Measurements from ENCODE around the gene TEX14.

Gene TEX14, protein sequence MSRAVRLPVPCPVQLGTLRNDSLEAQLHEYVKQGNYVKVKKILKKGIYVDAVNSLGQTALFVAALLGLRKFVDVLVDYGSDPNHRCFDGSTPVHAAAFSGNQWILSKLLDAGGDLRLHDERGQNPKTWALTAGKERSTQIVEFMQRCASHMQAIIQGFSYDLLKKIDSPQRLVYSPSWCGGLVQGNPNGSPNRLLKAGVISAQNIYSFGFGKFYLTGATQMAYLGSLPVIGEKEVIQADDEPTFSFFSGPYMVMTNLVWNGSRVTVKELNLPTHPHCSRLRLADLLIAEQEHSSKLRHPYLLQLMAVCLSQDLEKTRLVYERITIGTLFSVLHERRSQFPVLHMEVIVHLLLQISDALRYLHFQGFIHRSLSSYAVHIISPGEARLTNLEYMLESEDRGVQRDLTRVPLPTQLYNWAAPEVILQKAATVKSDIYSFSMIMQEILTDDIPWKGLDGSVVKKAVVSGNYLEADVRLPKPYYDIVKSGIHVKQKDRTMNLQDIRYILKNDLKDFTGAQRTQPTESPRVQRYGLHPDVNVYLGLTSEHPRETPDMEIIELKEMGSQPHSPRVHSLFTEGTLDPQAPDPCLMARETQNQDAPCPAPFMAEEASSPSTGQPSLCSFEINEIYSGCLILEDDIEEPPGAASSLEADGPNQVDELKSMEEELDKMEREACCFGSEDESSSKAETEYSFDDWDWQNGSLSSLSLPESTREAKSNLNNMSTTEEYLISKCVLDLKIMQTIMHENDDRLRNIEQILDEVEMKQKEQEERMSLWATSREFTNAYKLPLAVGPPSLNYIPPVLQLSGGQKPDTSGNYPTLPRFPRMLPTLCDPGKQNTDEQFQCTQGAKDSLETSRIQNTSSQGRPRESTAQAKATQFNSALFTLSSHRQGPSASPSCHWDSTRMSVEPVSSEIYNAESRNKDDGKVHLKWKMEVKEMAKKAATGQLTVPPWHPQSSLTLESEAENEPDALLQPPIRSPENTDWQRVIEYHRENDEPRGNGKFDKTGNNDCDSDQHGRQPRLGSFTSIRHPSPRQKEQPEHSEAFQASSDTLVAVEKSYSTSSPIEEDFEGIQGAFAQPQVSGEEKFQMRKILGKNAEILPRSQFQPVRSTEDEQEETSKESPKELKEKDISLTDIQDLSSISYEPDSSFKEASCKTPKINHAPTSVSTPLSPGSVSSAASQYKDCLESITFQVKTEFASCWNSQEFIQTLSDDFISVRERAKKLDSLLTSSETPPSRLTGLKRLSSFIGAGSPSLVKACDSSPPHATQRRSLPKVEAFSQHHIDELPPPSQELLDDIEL (N-terminal part only)

GRCh38 chr17:58691701-58692238 lies at the start of gene TEX14:
Gene TEX14 (minus strand): TSS chr17:58692045. CDS start chr17:58652001, 40,044 bp downstream.
- peak within 1 kb of the TSS; percentile 50; the same call in 1 of the 2 replicates for H3K4me3 ChIP-seq (ENCODE audit: low read length)
- H3K4me1 ChIP-seq (ENCODE audit: control insufficient read depth, insufficient read depth, low read length): no peaks in the 10 kb centered on the region
- no CpG with 5 or more reads among the region's 19 CpGs for WGBS (ENCODE audit: insufficient coverage, insufficient read length)
- H3K27ac ChIP-seq (ENCODE audit: low read length): no peak within 1 kb of the TSS
- no peaks in the 10 kb centered on the region for H3K9me3 ChIP-seq (ENCODE audit: control insufficient read depth, insufficient read depth, low read length)
- no peaks in the 10 kb centered on the region for H3K36me3 ChIP-seq (ENCODE audit: control insufficient read depth, insufficient read depth, low read length)
- no peaks in the 10 kb centered on the region for H3K27me3 ChIP-seq (ENCODE audit: control insufficient read depth, insufficient read depth, low read length)
- no peak for DNase-seq (ENCODE audit: low read depth, low spot score)

DNA sequence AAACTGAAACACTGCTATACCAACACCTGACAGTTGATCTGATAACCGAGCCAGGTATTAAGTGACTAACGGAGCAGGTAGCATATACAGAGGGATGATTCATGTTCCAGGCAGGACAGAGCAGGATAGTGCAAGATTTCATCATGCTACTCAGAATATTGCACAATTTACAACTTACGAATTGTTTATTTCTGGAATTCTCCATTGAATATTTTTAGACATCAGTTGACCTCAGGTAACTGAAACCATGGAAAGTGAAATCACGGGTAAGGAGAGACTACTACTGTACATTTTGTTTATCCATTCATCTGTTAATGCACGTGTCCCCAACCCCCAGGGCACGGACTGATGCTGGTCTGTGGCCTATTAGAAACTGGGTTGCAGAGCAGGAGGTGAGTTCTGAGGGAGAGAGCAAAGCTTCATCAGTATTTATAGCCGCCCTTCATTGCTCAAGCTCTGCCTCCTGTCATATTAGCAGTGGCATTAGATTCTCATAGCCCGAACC lies 49.3 kb upstream of the TEX14 start:
- Histone ChIP-seq H3K4me3 (ENCODE audit: low read length) (no peak overlapping the region), H3K9me3 (ENCODE audit: control insufficient read depth, insufficient read depth, low read length) (no peaks in the 10 kb centered on the region; the same call in 1 of the 2 replicates), H3K27ac (ENCODE audit: low read length) (no peak overlapping the region), H3K36me3 (ENCODE audit: control insufficient read depth, insufficient read depth, low read length) (no peaks in the 10 kb centered on the region), H3K27me3 (ENCODE audit: control insufficient read depth, insufficient read depth, low read length) (no peaks in the 10 kb centered on the region), H3K4me1 (ENCODE audit: control insufficient read depth, insufficient read depth, low read length) (no peaks in the 10 kb centered on the region)
- DNase-seq (ENCODE audit: low read depth, low spot score): no peak
- no CpG with 5 or more reads among the region's 8 CpGs for WGBS (ENCODE audit: insufficient coverage, insufficient read length)

GRCh38 chr17:58734811-58735210 lies 43.0 kb upstream of the TEX14 start:
- DNase-seq (ENCODE audit: low read depth, low spot score): no peak
- Histone ChIP-seq H3K9me3 (ENCODE audit: control insufficient read depth, insufficient read depth, low read length) (no peaks in the 10 kb centered on the region), H3K4me1 (ENCODE audit: control insufficient read depth, insufficient read depth, low read length) (no peaks in the 10 kb centered on the region), H3K36me3 (ENCODE audit: control insufficient read depth, insufficient read depth, low read length) (no peaks in the 10 kb centered on the region), H3K4me3 (ENCODE audit: low read length) (no peak overlapping the region), H3K27ac (ENCODE audit: low read length) (no peak overlapping the region), H3K27me3 (ENCODE audit: control insufficient read depth, insufficient read depth, low read length) (no peaks in the 10 kb centered on the region)
- no CpG with 5 or more reads among the region's 3 CpGs for WGBS (ENCODE audit: insufficient coverage, insufficient read length)

DNA sequence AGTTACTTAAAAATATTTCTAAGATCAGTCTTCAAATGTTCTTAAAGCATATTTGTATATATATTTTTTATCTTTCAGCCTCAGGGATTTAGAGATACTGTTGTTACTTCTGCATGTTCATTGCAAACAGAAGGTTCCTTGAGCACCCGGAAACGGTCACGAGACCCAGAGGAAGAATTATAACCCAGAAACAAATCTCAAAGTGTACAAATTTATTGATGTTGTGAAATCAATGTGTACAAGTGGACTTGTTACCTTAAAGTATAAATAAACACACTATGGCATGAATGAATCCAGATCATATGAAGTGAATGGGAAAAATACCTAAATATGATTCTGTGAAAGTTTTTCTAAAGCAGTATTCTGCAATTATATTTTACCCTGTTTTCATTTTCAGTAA lies 42.2 kb upstream of the TEX14 start:
- DNase-seq (ENCODE audit: low read depth, low spot score): no peak
- no CpG with 5 or more reads among the region's 3 CpGs for WGBS (ENCODE audit: insufficient coverage, insufficient read length)
- Histone ChIP-seq H3K9me3 (ENCODE audit: control insufficient read depth, insufficient read depth, low read length) (no peaks in the 10 kb centered on the region), H3K4me3 (ENCODE audit: low read length) (no peak overlapping the region), H3K27me3 (ENCODE audit: control insufficient read depth, insufficient read depth, low read length) (no peaks in the 10 kb centered on the region), H3K36me3 (ENCODE audit: control insufficient read depth, insufficient read depth, low read length) (no peaks in the 10 kb centered on the region), H3K27ac (ENCODE audit: low read length) (no peak overlapping the region), H3K4me1 (ENCODE audit: control insufficient read depth, insufficient read depth, low read length) (no peaks in the 10 kb centered on the region)

GRCh38 chr17:58730937-58731336 lies 39.1 kb upstream of the TEX14 start:
- H3K36me3 ChIP-seq (ENCODE audit: control insufficient read depth, insufficient read depth, low read length): no peaks in the 10 kb centered on the region

DNA sequence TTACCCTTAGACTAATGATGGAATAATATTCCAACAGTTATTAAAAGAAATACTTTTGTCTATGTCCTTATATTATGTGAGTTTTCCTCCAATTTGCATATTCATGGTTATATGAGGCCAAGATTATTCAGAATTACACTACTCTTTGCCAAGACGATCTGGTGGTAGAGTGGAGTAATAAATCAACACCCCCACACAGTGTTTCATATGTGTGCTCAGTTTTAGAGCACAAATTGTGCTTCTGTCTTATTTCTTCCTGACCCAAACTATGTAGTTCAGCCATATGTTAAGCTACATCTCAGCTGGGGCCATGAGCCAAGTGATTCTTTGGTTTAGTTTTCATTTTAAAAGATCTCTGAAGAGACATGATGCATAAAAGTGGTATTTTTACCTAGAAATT lies 37.0 kb upstream of the TEX14 start:
- Histone ChIP-seq H3K4me1 (ENCODE audit: control insufficient read depth, insufficient read depth, low read length) (no peaks in the 10 kb centered on the region), H3K27me3 (ENCODE audit: control insufficient read depth, insufficient read depth, low read length) (no peaks in the 10 kb centered on the region), H3K9me3 (ENCODE audit: control insufficient read depth, insufficient read depth, low read length) (no peaks in the 10 kb centered on the region), H3K36me3 (ENCODE audit: control insufficient read depth, insufficient read depth, low read length) (no peaks in the 10 kb centered on the region), H3K4me3 (ENCODE audit: low read length) (no peak overlapping the region), H3K27ac (ENCODE audit: low read length) (no peak overlapping the region)
- WGBS (ENCODE audit: insufficient coverage, insufficient read length): no CpG with 5 or more reads among the region's 1 CpG
- no peak for DNase-seq (ENCODE audit: low read depth, low spot score)

More at GRCh38 chr17:58730937-58731336, 39.1 kb upstream of the TEX14 start:
- no peaks in the 10 kb centered on the region for H3K4me1 ChIP-seq (ENCODE audit: control insufficient read depth, insufficient read depth, low read length)
- H3K9me3 ChIP-seq (ENCODE audit: control insufficient read depth, insufficient read depth, low read length): no peaks in the 10 kb centered on the region
- no peaks in the 10 kb centered on the region for H3K27me3 ChIP-seq (ENCODE audit: control insufficient read depth, insufficient read depth, low read length)
- H3K4me3 ChIP-seq (ENCODE audit: low read length): no peak overlapping the region
- no peak for DNase-seq (ENCODE audit: low read depth, low spot score)
- no peak overlapping the region for H3K27ac ChIP-seq (ENCODE audit: low read length)

DNA sequence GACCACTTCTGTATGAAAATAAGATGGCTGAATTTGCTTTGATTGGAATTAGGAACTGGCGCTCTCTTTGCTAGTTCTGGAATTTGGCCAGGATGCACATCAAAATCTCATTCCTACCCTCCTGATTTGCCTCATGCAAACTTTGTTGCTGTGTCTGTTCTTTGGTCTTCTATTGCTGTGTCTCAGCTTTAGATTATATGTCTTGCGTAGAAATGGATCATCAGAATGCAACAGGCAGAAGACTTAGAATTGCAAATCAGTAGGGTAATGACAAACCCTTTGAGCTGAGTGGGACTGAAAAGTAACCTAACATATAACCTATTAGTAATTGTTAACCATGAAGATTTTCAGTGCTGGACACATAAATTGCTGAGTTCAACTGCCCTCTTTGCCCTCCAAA lies 30.9 kb upstream of the TEX14 start:
- Histone ChIP-seq H3K27me3 (ENCODE audit: control insufficient read depth, insufficient read depth, low read length) (no peaks in the 10 kb centered on the region), H3K27ac (ENCODE audit: low read length) (no peak overlapping the region), H3K36me3 (ENCODE audit: control insufficient read depth, insufficient read depth, low read length) (no peaks in the 10 kb centered on the region), H3K4me3 (ENCODE audit: low read length) (no peak overlapping the region), H3K4me1 (ENCODE audit: control insufficient read depth, insufficient read depth, low read length) (no peaks in the 10 kb centered on the region), H3K9me3 (ENCODE audit: control insufficient read depth, insufficient read depth, low read length) (no peaks in the 10 kb centered on the region)
- no CpG with 5 or more reads among the region's 2 CpGs for WGBS (ENCODE audit: insufficient coverage, insufficient read length)
- DNase-seq (ENCODE audit: low read depth, low spot score): no peak

- H3K4me3 ChIP-seq (ENCODE audit: low read length): no peak overlapping the region
- no peak overlapping the region for H3K27ac ChIP-seq (ENCODE audit: low read length)
- H3K36me3 ChIP-seq (ENCODE audit: control insufficient read depth, insufficient read depth, low read length): no peaks in the 10 kb centered on the region
- H3K27me3 ChIP-seq (ENCODE audit: control insufficient read depth, insufficient read depth, low read length): no peaks in the 10 kb centered on the region
- DNase-seq (ENCODE audit: low read depth, low spot score): no peak
- WGBS (ENCODE audit: insufficient coverage, insufficient read length): no CpG with 5 or more reads among the region's 1 CpG
- no peaks in the 10 kb centered on the region for H3K4me1 ChIP-seq (ENCODE audit: control insufficient read depth, insufficient read depth, low read length)
- H3K9me3 ChIP-seq (ENCODE audit: control insufficient read depth, insufficient read depth, low read length): no peaks in the 10 kb centered on the region
Observed at GRCh38 chr17:58722274-58722673, 30.4 kb upstream of the TEX14 start.

GRCh38 chr17:58710948-58711552 lies 19.2 kb upstream of the TEX14 start:
- WGBS (ENCODE audit: insufficient coverage, insufficient read length): no CpG with 5 or more reads among the region's 4 CpGs
- DNase-seq (ENCODE audit: low read depth, low spot score): peak; percentile 22

More at GRCh38 chr17:58710948-58711552, 19.2 kb upstream of the TEX14 start:
- Histone ChIP-seq H3K4me3 (ENCODE audit: low read length) (no peak overlapping the region), H3K36me3 (ENCODE audit: control insufficient read depth, insufficient read depth, low read length) (no peaks in the 10 kb centered on the region), H3K27ac (ENCODE audit: low read length) (no peak overlapping the region), H3K4me1 (ENCODE audit: control insufficient read depth, insufficient read depth, low read length) (no peaks in the 10 kb centered on the region), H3K9me3 (ENCODE audit: control insufficient read depth, insufficient read depth, low read length) (no peaks in the 10 kb centered on the region), H3K27me3 (ENCODE audit: control insufficient read depth, insufficient read depth, low read length) (no peaks in the 10 kb centered on the region)

Measured in iPS DF 6.9 (cell line).